IMR-90 (cell line): ENCODE data around the gene TAF4B. TPM values are rescaled to one million over a fixed set of nuclear protein-coding genes. Genes with fewer than 3 reads are reported as not detected.
"Not testable (repeated sequence)": the region's sequence is repeated elsewhere in the genome, so short reads cannot be mapped to it uniquely, and the experiment has no call there.

Experiments
- ATAC-seq: fragments of 200-7000 bp; cut with Tn5 transposase; 2 replicates; pipeline ENCODE4 v1.9.1; 2020; ENCODE audit warnings: low read depth, mild to moderate bottlenecking, moderate library complexity
- BruUV-seq: library from RNA; stranded (reverse); fragments of 400-500 nt; replicated peaks from 2 replicates; lab custom pipeline; 2021; lab: Mats Ljungman, UMichigan
- CTCF ChIA-PET: fragments of 300-600 bp; formaldehyde crosslinking; extraction: SDS; loops from one replicate; lab custom pipeline; 2021; ENCODE audit warnings: antibody characterized with exemption; lab: Yijun Ruan, JAX
- POLR2A ChIA-PET: fragments of 300-600 bp; sonication (Branson Sonifier 250); formaldehyde crosslinking; loops from one replicate; lab custom pipeline; 2022; ENCODE audit warnings: antibody characterized with exemption; ENCODE audit not compliant: unreplicated experiment; lab: Charles Lee
- DNase-seq: peaks from one replicate; pipeline ENCODE4 v3.0.0; 2013
- H2AFZ ChIP-seq: replicated peaks from 2 replicates; pipeline ENCODE3; 2013; ENCODE audit warnings: low read length, mild to moderate bottlenecking; ENCODE audit not compliant: poor library complexity
- H2AK5ac ChIP-seq: 2 replicates; pipeline ENCODE4 v1.6.1; 2013; ENCODE audit warnings: low read depth, low read length, inconsistent platforms
- H2AK9ac ChIP-seq: replicated peaks from 2 replicates; pipeline ENCODE3; 2013; ENCODE audit warnings: mild to moderate bottlenecking, low read depth, low read length, moderate library complexity; ENCODE audit not compliant: poor library complexity
- H2BK120ac ChIP-seq: 2 replicates; pipeline ENCODE4 v1.6.1; 2013; ENCODE audit warnings: low read depth, low read length, inconsistent platforms
- H2BK15ac ChIP-seq: 3 replicates; pipeline ENCODE4 v1.6.1; 2013; ENCODE audit warnings: low read depth, low read length, inconsistent platforms
- H2BK20ac ChIP-seq: 2 replicates; pipeline ENCODE4 v1.6.1; 2013; ENCODE audit warnings: low read depth, mild to moderate bottlenecking, inconsistent platforms, low read length, moderate library complexity
- H2BK5ac ChIP-seq: 2 replicates; pipeline ENCODE4 v1.6.1; 2013; ENCODE audit warnings: mild to moderate bottlenecking, low read depth, low read length, inconsistent platforms; ENCODE audit not compliant: poor library complexity, severe bottlenecking
- H3K14ac ChIP-seq: replicated peaks from 2 replicates; pipeline ENCODE4 v1.6.1; 2013; ENCODE audit warnings: low read depth, low read length, inconsistent platforms
- H3K18ac ChIP-seq: 2 replicates; pipeline ENCODE4 v1.6.1; 2013; ENCODE audit warnings: low read depth, low read length, control low read depth
- H3K23ac ChIP-seq: 2 replicates; pipeline ENCODE4 v1.6.1; 2013; ENCODE audit warnings: low read depth, low read length, inconsistent platforms
- H3K27ac ChIP-seq: 2 replicates; pipeline ENCODE4 v1.5.1; 2013; ENCODE audit warnings: mild to moderate bottlenecking, control low read depth, low read length; ENCODE audit not compliant: insufficient read depth
- H3K27me3 ChIP-seq: 2 replicates; pipeline ENCODE4 v1.6.1; 2013; ENCODE audit warnings: low read length; ENCODE audit not compliant: control insufficient read depth, insufficient read depth
- H3K36me3 ChIP-seq: 2 replicates; pipeline ENCODE4 v1.6.1; 2013; ENCODE audit warnings: low read length, mixed read lengths; ENCODE audit not compliant: control insufficient read depth, insufficient read depth
- H3K4ac ChIP-seq: 2 replicates; pipeline ENCODE4 v1.6.1; 2013; ENCODE audit warnings: low read depth, low read length, inconsistent platforms
- H3K4me1 ChIP-seq: 2 replicates; pipeline ENCODE4 v1.6.1; 2013; ENCODE audit warnings: low read length, mixed read lengths; ENCODE audit not compliant: control insufficient read depth, insufficient read depth
- H3K4me2 ChIP-seq: 2 replicates; pipeline ENCODE4 v1.6.1; 2013; ENCODE audit warnings: low read depth, mild to moderate bottlenecking, control low read depth, low read length, moderate library complexity
- H3K4me3 ChIP-seq: 2 replicates; pipeline ENCODE4 v1.5.1; 2013; ENCODE audit warnings: low read depth, mild to moderate bottlenecking, control low read depth, low read length, moderate library complexity; ENCODE audit not compliant: insufficient read depth
- H3K56ac ChIP-seq: 2 replicates; pipeline ENCODE4 v1.6.1; 2013; ENCODE audit warnings: low read length, inconsistent platforms; ENCODE audit not compliant: insufficient read depth; ENCODE audit errors: extremely low read depth
- H3K79me1 ChIP-seq, 2 experiments: 2 replicates each; pipeline ENCODE4 v1.6.1; 2013; ENCODE audit warnings: low read length in 2 of 2, inconsistent platforms in 1 of 2, low read depth in 1 of 2
- H3K9ac ChIP-seq: 2 replicates; pipeline ENCODE4 v1.6.1; 2013; ENCODE audit warnings: low read depth, low read length, control low read depth
- H3K9me1 ChIP-seq: 2 replicates; pipeline ENCODE4 v1.6.1; 2013; ENCODE audit warnings: low read length, inconsistent platforms; ENCODE audit not compliant: insufficient read depth
- H3K9me3 ChIP-seq: 2 replicates; pipeline ENCODE4 v1.6.1; 2013; ENCODE audit warnings: low read length; ENCODE audit not compliant: control insufficient read depth, insufficient read depth
- H4K20me1 ChIP-seq: 2 replicates; pipeline ENCODE4 v1.6.1; 2013; ENCODE audit warnings: low read length, inconsistent platforms; ENCODE audit not compliant: insufficient read depth
- H4K5ac ChIP-seq: 2 replicates; pipeline ENCODE4 v1.6.1; 2013; ENCODE audit warnings: mild to moderate bottlenecking, low read depth, low read length, control low read depth
- H4K8ac ChIP-seq, 2 experiments: 2 replicates each; pipeline ENCODE4 v1.6.1; 2013; ENCODE audit warnings: low read depth in 2 of 2, low read length in 2 of 2, control low read depth in 1 of 2, inconsistent platforms in 1 of 2
- H4K91ac ChIP-seq: 2 replicates; pipeline ENCODE4 v1.6.1; 2013; ENCODE audit warnings: low read depth, low read length, inconsistent platforms; ENCODE audit not compliant: insufficient read depth
- WGBS, 2 experiments: methylation state at CpG; one replicate each; pipeline versions ENCODE4 v1.1.5 to v1.1.7; 2013; ENCODE audit warnings: missing lambda C conversion rate in 2 of 2; ENCODE audit not compliant: insufficient read length in 1 of 2; ENCODE audit errors: extremely low coverage in 2 of 2; 5-methylcytosine and 5-hydroxymethylcytosine counted together
- dilution Hi-C: fragments of 300-500 bp; cut with HindIII; formaldehyde crosslinking; loops from one replicate; pipeline ENCODE4 v1.14.3; 2018; ENCODE audit warnings: low sequenced_read_pairs; ENCODE audit not compliant: unreplicated experiment
- in situ Hi-C: fragments of 300-500 bp; cut with MboI; formaldehyde crosslinking; loops from 3 replicates; pipeline ENCODE4 v1.14.3; 2019; ENCODE audit warnings: low sequenced_read_pairs, inconsistent platforms, mixed read lengths
- intact Hi-C: fragments of 100-400 bp; cut with micrococcal nuclease; formaldehyde crosslinking; loops from 2 replicates; pipeline ENCODE4 v1.10.0; 2022
- polyA plus RNA-seq, 3 experiments: library from polyadenylated mRNA; depleted of rRNA; stranded (reverse); fragments of >200 nt; gene quantifications; 2 replicates each; pipeline ENCODE4 v1.2.3, GENCODE V29; 2012; ENCODE audit warnings: low replicate concordance in 1 of 3
- total RNA-seq: library from RNA; depleted of rRNA; stranded (reverse); fragments of >200 nt; gene quantifications from 2 replicates; pipeline ENCODE4 v1.2.3, GENCODE V29; 2012

Gene TAF4B
- total and polyA plus RNA-seq, 2 of the 4 experiments (the other 2 are of a cell fraction): 0.38 to 1.1 TPM

GRCh38 chr18:26237363-26237762 lies 11.1 kb downstream of the TAF4B start:
- H3K18ac ChIP-seq, H3K27ac ChIP-seq, intact Hi-C loops, H2BK20ac ChIP-seq, CTCF ChIA-PET, H3K27me3 ChIP-seq, H2BK15ac ChIP-seq, H2AK5ac ChIP-seq, H3K79me1 ChIP-seq, BruUV-seq, H2AK9ac ChIP-seq, H2BK5ac ChIP-seq, H3K9me1 ChIP-seq, dilution Hi-C loops, H4K91ac ChIP-seq, POLR2A ChIA-PET, H2AFZ ChIP-seq, H3K9ac ChIP-seq, H3K56ac ChIP-seq, H4K20me1 ChIP-seq, in situ Hi-C loops, H3K4me3 ChIP-seq, H2BK120ac ChIP-seq, ATAC-seq, H4K8ac ChIP-seq, H3K14ac ChIP-seq, DNase-seq, H3K4me1 ChIP-seq, H3K9me3 ChIP-seq, H4K5ac ChIP-seq, H3K36me3 ChIP-seq, H3K4me2 ChIP-seq, H3K23ac ChIP-seq, H3K4ac ChIP-seq: not testable (repeated sequence)
- WGBS, 2 experiments: no CpG with 5 or more reads among the region's 2 CpGs

GRCh38 chr18:26238718-26239117 lies 12.5 kb downstream of the TAF4B start:
- H3K23ac ChIP-seq, H3K4me2 ChIP-seq, H3K14ac ChIP-seq, CTCF ChIA-PET, ATAC-seq, H3K27me3 ChIP-seq, H2AFZ ChIP-seq, H4K8ac ChIP-seq, H3K36me3 ChIP-seq, H3K27ac ChIP-seq, in situ Hi-C loops, H3K18ac ChIP-seq, H2AK5ac ChIP-seq, H2AK9ac ChIP-seq, H3K4ac ChIP-seq, H4K20me1 ChIP-seq, BruUV-seq, H3K79me1 ChIP-seq, H3K9me1 ChIP-seq, H3K9ac ChIP-seq, H2BK5ac ChIP-seq, H2BK120ac ChIP-seq, H4K91ac ChIP-seq, dilution Hi-C loops, H4K5ac ChIP-seq, intact Hi-C loops, H3K56ac ChIP-seq, H2BK15ac ChIP-seq, H3K4me3 ChIP-seq, H2BK20ac ChIP-seq, H3K4me1 ChIP-seq, POLR2A ChIA-PET, DNase-seq, H3K9me3 ChIP-seq: not testable (repeated sequence)
- no CpG with 5 or more reads among the region's 4 CpGs for WGBS, 2 experiments
